Hematopoietic multipotent progenitor cell treated with erythropoietin and hydrocortisone succinate and interleukin-3 and kit ligand, for 6 days (in vitro differentiated cells): ENCODE measurements around the gene BTBD10.

Source experiments
- DNase-seq: peaks from one replicate; pipeline ENCODE4 v3.0.0-alpha.2; 2015

The BTBD10 gene

GRCh38 chr11:13462901-13463778 lies at the start of gene BTBD10:
TSS of gene BTBD10 (minus strand) at chr11:13463222. CDS start at chr11:13445124, 18,098 bp downstream.
- peak; percentile 97 for DNase-seq

GRCh38 chr11:13503393-13503792 lies 40.4 kb upstream of the BTBD10 start:
- no peak for DNase-seq

GRCh38 chr11:13502492-13502891 lies 39.5 kb upstream of the BTBD10 start:
- DNase-seq = no peak

GRCh38 chr11:13495929-13496328 lies 32.9 kb upstream of the BTBD10 start, which contains the start of gene PTH:
TSS of gene PTH (minus strand) at chr11:13495997. CDS start at chr11:13492855, 3,142 bp downstream.
- DNase-seq = no peak

GRCh38 chr11:13494051-13494450 lies 31.0 kb upstream of the BTBD10 start:
- no peak for DNase-seq

GRCh38 chr11:13487661-13488030 lies 24.6 kb upstream of the BTBD10 start:
- peak; percentile 40 for DNase-seq

GRCh38 chr11:13486926-13487660 lies 24.1 kb upstream of the BTBD10 start:
- peak; percentile 60 for DNase-seq

GRCh38 chr11:13480198-13480597 lies 17.2 kb upstream of the BTBD10 start:
- DNase-seq = no peak

GRCh38 chr11:13479688-13480087 lies 16.7 kb upstream of the BTBD10 start:
- DNase-seq = no peak

- no peak for DNase-seq
Measured at GRCh38 chr11:13475091-13475490, 12.1 kb upstream of the BTBD10 start.

- DNase-seq = no peak
Measured at GRCh38 chr11:13473013-13473722, 10.1 kb upstream of the BTBD10 start.

GRCh38 chr11:13468750-13469149 lies 5.7 kb upstream of the BTBD10 start:
- DNase-seq = no peak

- peak; percentile 34 for DNase-seq
Measured at GRCh38 chr11:13465909-13466371, 2.9 kb upstream of the BTBD10 start.

GRCh38 chr11:13463779-13464290 lies 813 bp upstream of the BTBD10 start:
- DNase-seq = no peak

GRCh38 chr11:13462311-13462900 lies 616 bp downstream of the BTBD10 start:
- peak; percentile 70 for DNase-seq

GRCh38 chr11:13461291-13461690 lies 1.7 kb downstream of the BTBD10 start:
- no peak for DNase-seq

- no peak for DNase-seq
Measured at GRCh38 chr11:13450832-13451397, 12.1 kb downstream of the BTBD10 start.

- DNase-seq = no peak
Measured at GRCh38 chr11:13449522-13449921, 13.5 kb downstream of the BTBD10 start.

- DNase-seq = peak; percentile 59
Measured at GRCh38 chr11:13448876-13449275, 14.1 kb downstream of the BTBD10 start.

- no peak for DNase-seq
Measured at GRCh38 chr11:13446444-13446843, 16.6 kb downstream of the BTBD10 start.

GRCh38 chr11:13445588-13445987 lies 17.4 kb downstream of the BTBD10 start:
- no peak for DNase-seq
